A375 (cell line): ENCODE data around the gene NDUFA9. TPM values are rescaled to one million over a fixed set of nuclear protein-coding genes. Genes with fewer than 3 reads are reported as not detected.

Experiments
- total RNA-seq: library from RNA; depleted of rRNA; stranded (reverse); fragments of >200 nt; shearing (Covaris generic); gene quantifications from 2 replicates; pipeline ENCODE4 v1.2.3, GENCODE V29; 2014; rRNA removed

NDUFA9 gene
- total RNA-seq, result 76.6 and 92.3 TPM in 2 replicates

GRCh38 chr12:4648501-4649357 lies at the start of gene NDUFA9, which contains the start of gene AKAP3:
Gene NDUFA9 (plus strand): TSS chr12:4649114. CDS start chr12:4649127, 13 bp downstream.
Gene AKAP3 (minus strand): TSS chr12:4649051. CDS start chr12:4638196, 10,855 bp downstream.

Other genes starting within 250 kb of the NDUFA9 start
- gene FGF6, start 203.3 kb upstream of the NDUFA9 start, total RNA-seq, result not detected in 2 replicates
- 34.3 and 41.8 TPM in 2 replicates for gene RAD51AP1, start 110.2 kb upstream of the NDUFA9 start, total RNA-seq
- gene DYRK4, start 86.9 kb upstream of the NDUFA9 start, total RNA-seq, result 55.4 and 65.1 TPM in 2 replicates
- gene AKAP3, start 63 bp upstream of the NDUFA9 start, total RNA-seq, result 0.45 and 0.53 TPM in 2 replicates
- gene GALNT8, start 71.3 kb downstream of the NDUFA9 start, total RNA-seq, result not detected in 2 replicates